22Rv1 (cell line): ENCODE results near the gene SMCP.

Experiments used
- ZFX ChIP-seq: fragments of 450-650 bp; IDR thresholded peaks from 2 replicates; pipeline ENCODE4 v1.6.1; 2017; ENCODE audit warnings: antibody characterized with exemption, borderline replicate concordance
- TF ChIP-seq, protein P1 (sequence below): fragments of 450-650 bp; IDR thresholded peaks from 2 replicates; pipeline ENCODE4 v1.5.1; 2017; ENCODE audit warnings: mild to moderate bottlenecking

DNA sequence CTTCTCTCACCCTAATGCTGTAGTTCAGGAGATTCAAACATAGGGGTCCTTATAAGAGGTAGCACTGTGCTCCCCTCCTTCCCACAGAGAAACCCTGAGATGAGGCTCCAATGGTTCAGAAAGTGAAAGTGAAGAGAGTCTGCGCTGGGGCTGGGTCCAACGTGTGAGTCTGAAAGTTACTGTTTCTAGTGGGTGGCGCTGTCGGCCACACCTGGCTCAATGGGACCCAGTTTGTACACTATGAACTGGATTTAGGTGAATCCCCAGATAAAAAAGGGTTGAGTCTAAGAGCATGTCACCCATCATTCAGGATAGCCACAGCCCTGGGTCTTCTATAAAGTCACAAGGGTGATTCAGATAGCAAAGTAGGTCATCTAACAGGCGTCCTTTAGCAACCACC, 2.8 kb downstream of the SMCP start:
- TF ChIP-seq, protein P1, sequence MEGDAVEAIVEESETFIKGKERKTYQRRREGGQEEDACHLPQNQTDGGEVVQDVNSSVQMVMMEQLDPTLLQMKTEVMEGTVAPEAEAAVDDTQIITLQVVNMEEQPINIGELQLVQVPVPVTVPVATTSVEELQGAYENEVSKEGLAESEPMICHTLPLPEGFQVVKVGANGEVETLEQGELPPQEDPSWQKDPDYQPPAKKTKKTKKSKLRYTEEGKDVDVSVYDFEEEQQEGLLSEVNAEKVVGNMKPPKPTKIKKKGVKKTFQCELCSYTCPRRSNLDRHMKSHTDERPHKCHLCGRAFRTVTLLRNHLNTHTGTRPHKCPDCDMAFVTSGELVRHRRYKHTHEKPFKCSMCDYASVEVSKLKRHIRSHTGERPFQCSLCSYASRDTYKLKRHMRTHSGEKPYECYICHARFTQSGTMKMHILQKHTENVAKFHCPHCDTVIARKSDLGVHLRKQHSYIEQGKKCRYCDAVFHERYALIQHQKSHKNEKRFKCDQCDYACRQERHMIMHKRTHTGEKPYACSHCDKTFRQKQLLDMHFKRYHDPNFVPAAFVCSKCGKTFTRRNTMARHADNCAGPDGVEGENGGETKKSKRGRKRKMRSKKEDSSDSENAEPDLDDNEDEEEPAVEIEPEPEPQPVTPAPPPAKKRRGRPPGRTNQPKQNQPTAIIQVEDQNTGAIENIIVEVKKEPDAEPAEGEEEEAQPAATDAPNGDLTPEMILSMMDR, result no peak
- no peak for TF ChIP-seq ZFX
